Left ventricle myocardium inferior (tissue), 1 donor: ENCODE measurements around the gene APOBR. TPM values are rescaled to one million over a fixed set of nuclear protein-coding genes. Genes with fewer than 3 reads are reported as not detected.

Source experiments
- DNase-seq: peaks from one replicate; pipeline ENCODE4 v3.0.0-alpha.2; 2020
- H3K27ac ChIP-seq: fragments of 200-600 bp; replicated peaks from 2 replicates; pipeline ENCODE4 v1.8.0; 2021
- H3K27me3 ChIP-seq: fragments of 200-600 bp; 2 replicates; pipeline ENCODE4 v1.8.0; 2021; ENCODE audit warnings: low read depth
- H3K36me3 ChIP-seq: fragments of 200-600 bp; 2 replicates; pipeline ENCODE4 v1.8.0; 2021
- H3K4me1 ChIP-seq: fragments of 200-600 bp; 2 replicates; pipeline ENCODE4 v1.8.0; 2021
- H3K4me3 ChIP-seq: fragments of 200-600 bp; 2 replicates; pipeline ENCODE4 v1.8.0; 2021; ENCODE audit warnings: mild to moderate bottlenecking, moderate library complexity
- H3K9me3 ChIP-seq: fragments of 200-600 bp; replicated peaks from 2 replicates; pipeline ENCODE4 v1.8.0; 2021
- CTCF ChIP-seq: fragments of 200-600 bp; IDR thresholded peaks from 2 replicates; pipeline ENCODE4 v1.8.0; 2021; ENCODE audit warnings: antibody characterized with exemption, mild to moderate bottlenecking, borderline replicate concordance
- intact Hi-C: fragments of 100-400 bp; cut with micrococcal nuclease; formaldehyde crosslinking; loops from one replicate; pipeline ENCODE4 v1.11.0; 2022
- total RNA-seq: library from RNA; stranded (reverse); fragmentation: NEBNext Ultra II Directional; extraction: Animal tissue kit (Norgen Biotek cat#: 25700); gene quantifications from one replicate; pipeline ENCODE4 v1.2.1, GENCODE V29; 2021
- donor health status: DM: no; HTN: yes; CAD: no; lungs with severe emphysema.

Gene APOBR
- total RNA-seq, 1 donor from 2014 or later, result 0.38 TPM

- Histone ChIP-seq H3K27me3 (peaks cover under 1% of the 10 kb centered on the region), H3K4me3 (peak overlapping the region; percentile 95), H3K27ac (peak overlapping the region; percentile 95), H3K4me1 (peaks cover 13% of the 10 kb centered on the region), H3K36me3 (peaks cover 22% of the 10 kb centered on the region), H3K9me3 (no peaks in the 10 kb centered on the region)
- TF ChIP-seq CTCF, result no peak
- intact Hi-C loops, result loop anchor here (10.0 kb wide), 1 partner anchor 62 kb away; the partner anchor contains the start of gene SGF29
- no peak for DNase-seq
These were observed 1.9 kb upstream of the APOBR start for GRCh38 chr16:28492511-28492910.

GRCh38 chr16:28495098-28495793 is 803 bp downstream of the APOBR start:
- Histone ChIP-seq H3K4me1 (peaks cover 13% of the 10 kb centered on the region), H3K36me3 (no peaks in the 10 kb centered on the region), H3K4me3 (peak overlapping the region; percentile 44), H3K27me3 (peaks cover 20% of the 10 kb centered on the region), H3K9me3 (no peaks in the 10 kb centered on the region), H3K27ac (peak overlapping the region; percentile 52)
- DNase-seq, result no peak
- TF ChIP-seq CTCF, result no peak
- intact Hi-C loops, result loop anchor here (10.0 kb wide), 1 partner anchor 60 kb away; the partner anchor contains the start of gene SGF29

GRCh38 chr16:28495795-28496749 is 1.6 kb downstream of the APOBR start:
- intact Hi-C loops, result loop anchor here (10.0 kb wide), 1 partner anchor 59 kb away; the partner anchor contains the start of gene SGF29
- H3K27ac ChIP-seq, result no peak overlapping the region
- no peak for DNase-seq
- H3K4me1 ChIP-seq, result peaks cover 8% of the 10 kb centered on the region
- no peak for TF ChIP-seq CTCF
- peaks cover 20% of the 10 kb centered on the region for H3K27me3 ChIP-seq
- no peaks in the 10 kb centered on the region for H3K36me3 ChIP-seq
- H3K9me3 ChIP-seq, result no peaks in the 10 kb centered on the region
- H3K4me3 ChIP-seq, result no peak overlapping the region

GRCh38 chr16:28496844-28497243 is 2.4 kb downstream of the APOBR start:
- Histone ChIP-seq H3K4me3 (no peak overlapping the region), H3K36me3 (no peaks in the 10 kb centered on the region), H3K4me1 (no peaks in the 10 kb centered on the region), H3K9me3 (no peaks in the 10 kb centered on the region), H3K27me3 (peaks cover 23% of the 10 kb centered on the region), H3K27ac (no peak overlapping the region)
- intact Hi-C loops, result loop anchor here (10.0 kb wide), 1 partner anchor 58 kb away; the partner anchor contains the start of gene SGF29
- no peak for DNase-seq
- no peak for TF ChIP-seq CTCF

GRCh38 chr16:28497386-28497785 is 2.9 kb downstream of the APOBR start:
- DNase-seq, result no peak
- H3K4me3 ChIP-seq, result no peak overlapping the region
- peaks cover 28% of the 10 kb centered on the region for H3K27me3 ChIP-seq
- no peaks in the 10 kb centered on the region for H3K36me3 ChIP-seq
- H3K9me3 ChIP-seq, result no peaks in the 10 kb centered on the region
- no peak for TF ChIP-seq CTCF
- H3K4me1 ChIP-seq, result no peaks in the 10 kb centered on the region
- intact Hi-C loops, result loop anchor here (10.0 kb wide), 1 partner anchor 57 kb away; the partner anchor contains the start of gene SGF29
- no peak overlapping the region for H3K27ac ChIP-seq
